Camera-type eye (tissue), 1 donor: ENCODE measurements around the gene CD52. TPM values are rescaled to one million over a fixed set of nuclear protein-coding genes. Genes with fewer than 3 reads are reported as not detected.

Source experiments
- total RNA-seq: library from RNA; depleted of rRNA; stranded (reverse); fragments of >200 nt; gene quantifications from one replicate; pipeline ENCODE4 v1.2.3, GENCODE V29; 2014

CD52 gene, protein sequence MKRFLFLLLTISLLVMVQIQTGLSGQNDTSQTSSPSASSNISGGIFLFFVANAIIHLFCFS
- not detected for total RNA-seq

DNA sequence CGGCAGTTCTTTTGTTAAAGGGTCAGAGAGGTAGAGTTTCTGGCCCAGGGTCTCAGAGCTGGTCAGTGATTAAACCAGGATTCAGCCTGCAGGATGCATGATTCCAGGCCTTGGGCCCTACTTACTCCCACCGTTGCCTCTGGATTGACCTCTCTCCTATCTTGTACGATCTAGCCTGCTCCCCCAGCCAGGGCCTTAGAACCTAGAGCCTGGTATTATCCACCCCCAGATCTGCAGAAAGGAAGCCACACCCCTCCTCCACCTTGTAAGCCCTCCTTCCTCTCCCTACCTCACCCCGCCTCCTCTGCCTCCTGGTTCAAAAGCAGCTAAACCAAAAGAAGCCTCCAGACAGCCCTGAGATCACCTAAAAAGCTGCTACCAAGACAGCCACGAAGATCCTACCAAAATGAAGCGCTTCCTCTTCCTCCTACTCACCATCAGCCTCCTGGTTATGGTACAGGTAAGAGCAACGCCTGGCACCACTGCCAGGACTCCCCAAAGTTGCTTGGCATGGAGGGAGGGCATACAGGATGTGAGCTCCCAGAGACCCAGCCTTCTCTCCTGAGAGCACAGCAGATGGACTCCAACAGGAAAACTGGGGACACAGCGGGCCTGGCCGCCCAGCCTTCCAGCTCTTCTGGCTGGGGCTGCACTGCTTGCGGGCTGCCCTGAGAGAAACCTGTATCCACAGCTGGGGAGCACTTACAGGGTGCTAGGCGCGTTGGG, at the start of gene CD52:
Gene CD52, plus strand, starts transcription at position 347 of the 726 bp plus-strand sequence. Its CDS starts 60 bp downstream, at position 407.

DNA sequence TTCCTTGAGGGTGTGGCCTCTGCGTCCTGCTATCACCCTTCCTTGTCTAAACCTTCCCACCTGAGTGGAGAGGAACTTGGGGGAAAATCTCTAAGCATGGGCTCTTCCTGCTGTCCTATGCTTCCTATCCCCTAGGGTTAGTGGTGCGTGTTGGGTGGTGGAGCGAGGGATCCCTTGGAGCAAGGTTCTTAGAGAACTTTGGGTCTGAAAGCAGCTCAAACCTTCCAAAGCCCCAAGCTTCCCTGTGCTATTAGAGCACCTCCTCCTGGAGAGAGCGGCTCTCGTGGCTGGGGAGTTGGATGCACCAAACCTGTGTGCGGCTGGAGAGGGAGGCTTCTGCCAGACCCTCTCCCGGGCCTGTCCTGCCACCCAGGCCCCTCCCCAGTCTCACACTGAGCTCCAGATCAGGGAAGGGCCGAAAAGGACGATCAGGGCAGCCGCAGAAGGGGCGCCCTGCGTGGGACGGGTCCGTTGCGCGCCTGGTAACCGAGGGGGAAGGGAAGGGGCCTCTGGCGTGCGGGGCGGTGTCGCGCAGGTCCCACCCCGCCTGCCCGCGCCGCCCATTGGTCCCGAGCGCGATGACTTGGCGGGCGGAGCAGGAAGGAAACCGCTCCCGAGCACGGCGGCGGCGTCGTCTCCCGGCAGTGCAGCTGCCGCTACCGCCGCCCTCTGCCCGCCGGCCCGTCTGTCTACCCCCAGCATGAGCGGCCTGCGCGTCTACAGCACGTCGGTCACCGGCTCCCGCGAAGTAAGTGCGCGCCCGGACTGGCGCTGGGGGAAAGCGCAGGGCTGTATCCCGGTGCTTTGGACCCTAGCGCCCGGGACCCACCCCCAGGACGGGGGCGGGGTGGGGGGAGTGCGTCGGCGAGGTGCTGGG, 38.1 kb upstream of the CD52 start, which contains the start of gene SH3BGRL3:
Gene SH3BGRL3, plus strand, starts transcription at position 631 of the 877 bp plus-strand sequence. Its CDS starts 70 bp downstream, at position 701.

DNA sequence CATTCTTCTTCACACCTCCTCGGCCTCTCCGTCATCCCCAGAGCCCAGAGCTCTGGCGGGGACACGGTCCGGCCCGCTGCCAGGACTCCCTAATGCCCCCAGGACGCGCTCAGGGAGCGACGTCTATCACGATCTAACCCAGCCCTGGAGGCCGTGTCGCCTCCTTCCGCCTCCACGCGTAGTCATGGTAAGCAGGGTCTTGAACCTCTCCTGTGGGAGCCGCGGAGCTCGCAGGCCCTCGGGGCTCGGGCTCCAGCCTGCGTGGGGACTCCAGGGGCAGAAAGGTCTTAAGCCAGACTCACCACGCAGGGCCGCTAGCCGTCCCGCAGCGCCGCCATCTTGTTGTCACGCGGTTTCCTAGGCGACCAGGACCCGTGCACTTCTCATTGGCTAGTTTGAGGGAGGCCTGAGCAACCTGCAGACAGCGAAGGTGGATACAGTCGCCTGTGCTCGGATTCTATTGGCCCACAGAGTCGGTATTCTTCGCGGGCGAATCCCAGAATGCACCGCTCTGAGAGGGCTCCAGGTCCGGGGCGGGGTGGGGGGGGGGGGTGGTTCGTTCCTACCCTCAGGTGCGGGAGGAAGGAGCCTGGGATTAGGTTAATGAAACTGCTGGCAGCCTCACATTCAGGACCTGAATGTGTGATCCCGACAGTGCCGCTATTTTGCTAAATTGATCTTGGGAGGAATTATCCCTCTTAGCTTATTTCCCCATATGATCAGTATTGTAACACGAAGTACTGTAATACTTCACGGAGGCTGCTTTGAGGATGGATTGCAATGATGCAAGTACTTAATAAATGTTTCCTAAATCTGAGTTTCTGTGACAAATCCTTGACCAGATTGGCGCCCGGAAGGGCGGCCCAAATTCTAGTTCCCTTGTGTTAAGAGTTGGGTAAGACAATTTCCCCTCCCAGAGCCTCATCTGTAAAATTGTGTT, 11.2 kb upstream of the CD52 start, which contains the start of gene UBXN11:
Gene UBXN11, minus strand, starts transcription at position 347 of the 940 bp plus-strand sequence. CDS start 3,753 bp downstream, outside the sequence.

DNA sequence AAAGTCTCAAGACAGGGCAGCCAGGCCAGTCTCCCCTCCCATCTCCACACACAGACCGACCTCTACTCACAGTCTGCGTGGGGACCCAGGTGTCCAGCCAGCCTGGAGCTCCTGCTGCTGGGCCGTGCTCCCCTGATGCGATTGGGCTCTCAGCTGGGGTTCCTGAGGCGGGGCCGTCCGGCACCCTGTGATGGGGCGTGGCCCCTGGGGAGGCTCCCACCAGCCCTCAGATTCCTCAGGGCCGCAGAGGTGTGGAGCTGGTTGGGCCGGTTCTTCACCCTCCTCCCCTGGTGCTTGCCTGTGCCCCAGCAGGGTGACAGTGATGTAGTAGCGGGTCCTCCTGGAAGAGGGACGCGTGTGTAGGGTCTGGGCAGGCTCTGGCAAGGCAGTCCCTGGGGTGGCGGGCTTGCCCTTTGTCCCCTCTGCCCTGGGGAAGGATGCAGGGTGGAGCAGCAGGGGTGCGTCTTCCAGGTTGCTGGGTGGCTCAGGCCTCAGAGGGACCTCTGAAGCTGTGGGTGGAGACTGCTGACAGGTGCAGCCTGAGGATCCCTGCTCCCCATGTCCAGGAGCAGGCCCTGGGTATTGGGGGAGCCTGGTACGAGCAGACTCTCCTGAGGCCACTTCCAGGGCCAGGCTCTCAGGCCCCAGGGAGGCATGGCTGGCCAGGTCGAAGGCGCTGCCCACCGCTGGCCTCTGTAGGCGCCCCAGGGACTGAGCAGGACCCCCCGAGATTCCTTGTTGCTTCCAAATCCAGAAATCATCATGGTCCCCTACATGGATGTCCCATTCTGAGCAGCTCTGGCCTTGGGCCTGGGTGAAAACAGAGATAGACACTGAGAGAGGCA, 36.4 kb downstream of the CD52 start, which contains the start of gene CRYBG2:
Gene CRYBG2, minus strand, starts transcription at position 155 of the 845 bp plus-strand sequence. CDS start 7,473 bp downstream, outside the sequence.

Other genes starting within 250 kb of the CD52 start
- gene PDIK1L, start 206.1 kb upstream of the CD52 start, total RNA-seq: 32.9 TPM
- gene FAM110D, start 158.9 kb upstream of the CD52 start, total RNA-seq: 0.60 TPM
- gene C1orf232, start 149.0 kb upstream of the CD52 start, total RNA-seq: not detected
- gene ZNF593, start 148.1 kb upstream of the CD52 start, total RNA-seq: 11.1 TPM
- gene ZNF593OS, start 146.1 kb upstream of the CD52 start, total RNA-seq: 41.3 TPM
- gene CNKSR1, start 140.5 kb upstream of the CD52 start, total RNA-seq: 8.4 TPM
- not detected for gene CATSPER4, start 127.4 kb upstream of the CD52 start, total RNA-seq
- gene CEP85, start 83.8 kb upstream of the CD52 start, total RNA-seq: 27.4 TPM
- 9.1 TPM for gene SH3BGRL3, start 37.9 kb upstream of the CD52 start, total RNA-seq
- gene UBXN11, start 11.3 kb upstream of the CD52 start, total RNA-seq: 25.1 TPM
- gene CRYBG2, start 36.2 kb downstream of the CD52 start, total RNA-seq: 1.9 TPM
- not detected for gene ZNF683, start 54.8 kb downstream of the CD52 start, total RNA-seq
- gene LIN28A, start 92.9 kb downstream of the CD52 start, total RNA-seq: not detected
- gene DHDDS, start 114.4 kb downstream of the CD52 start, total RNA-seq: 47.7 TPM
- gene HMGN2, start 154.5 kb downstream of the CD52 start, total RNA-seq: 449 TPM
- gene RPS6KA1, start 211.8 kb downstream of the CD52 start, total RNA-seq: 10.8 TPM